MM.1S (cell line): Measurements from ENCODE around the gene PLA2R1.

Experiments used
- EZH2 ChIP-seq: fragments of 300-600 bp; sonication (generic); optimal IDR thresholded peaks from 2 replicates; pipeline ENCODE3; 2017; ENCODE audit warnings: low read depth, mild to moderate bottlenecking, antibody characterized with exemption, low read length, mixed read lengths
- EZH2phosphoT487 ChIP-seq: fragments of 300-600 bp; sonication (generic); IDR thresholded peaks from 2 replicates; pipeline ENCODE4 v1.6.1; 2018; ENCODE audit warnings: antibody characterized with exemption, low read length
- TF ChIP-seq, protein P1 (sequence below): fragments of 300-600 bp; sonication (generic); IDR thresholded peaks from 2 replicates; pipeline ENCODE4 v1.5.1; 2016; ENCODE audit warnings: antibody characterized with exemption, low read length, mixed read lengths

DNA sequence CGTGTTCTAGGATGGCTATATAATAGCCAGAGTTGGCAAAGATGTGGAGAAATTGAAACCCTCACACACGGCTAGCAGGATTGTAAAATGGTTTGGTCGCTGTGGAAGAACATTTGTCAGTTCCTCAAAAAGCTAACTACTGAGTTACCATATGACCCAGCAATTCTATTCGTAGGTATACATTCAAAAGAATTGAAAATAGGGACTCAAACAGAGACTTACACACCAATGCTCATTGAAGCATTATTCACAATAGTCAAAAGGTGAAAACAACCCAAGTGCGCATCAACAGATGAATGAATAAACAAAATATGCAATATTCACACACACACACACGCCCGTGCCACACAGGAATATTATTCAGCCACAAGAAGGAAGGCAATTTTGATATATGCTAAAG lies 98.7 kb downstream of the PLA2R1 start:
- TF ChIP-seq, protein P1, sequence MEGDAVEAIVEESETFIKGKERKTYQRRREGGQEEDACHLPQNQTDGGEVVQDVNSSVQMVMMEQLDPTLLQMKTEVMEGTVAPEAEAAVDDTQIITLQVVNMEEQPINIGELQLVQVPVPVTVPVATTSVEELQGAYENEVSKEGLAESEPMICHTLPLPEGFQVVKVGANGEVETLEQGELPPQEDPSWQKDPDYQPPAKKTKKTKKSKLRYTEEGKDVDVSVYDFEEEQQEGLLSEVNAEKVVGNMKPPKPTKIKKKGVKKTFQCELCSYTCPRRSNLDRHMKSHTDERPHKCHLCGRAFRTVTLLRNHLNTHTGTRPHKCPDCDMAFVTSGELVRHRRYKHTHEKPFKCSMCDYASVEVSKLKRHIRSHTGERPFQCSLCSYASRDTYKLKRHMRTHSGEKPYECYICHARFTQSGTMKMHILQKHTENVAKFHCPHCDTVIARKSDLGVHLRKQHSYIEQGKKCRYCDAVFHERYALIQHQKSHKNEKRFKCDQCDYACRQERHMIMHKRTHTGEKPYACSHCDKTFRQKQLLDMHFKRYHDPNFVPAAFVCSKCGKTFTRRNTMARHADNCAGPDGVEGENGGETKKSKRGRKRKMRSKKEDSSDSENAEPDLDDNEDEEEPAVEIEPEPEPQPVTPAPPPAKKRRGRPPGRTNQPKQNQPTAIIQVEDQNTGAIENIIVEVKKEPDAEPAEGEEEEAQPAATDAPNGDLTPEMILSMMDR = no peak
- TF ChIP-seq EZH2 = no peak
- no peak for TF ChIP-seq EZH2phosphoT487
